GM21737 (cell line): ENCODE data around the gene GAGE12C.
"Not testable (repeated sequence)": the region's sequence is repeated elsewhere in the genome, so short reads cannot be mapped to it uniquely, and the experiment has no call there.

Experiments used
- ATAC-seq: cut with Tn5 transposase; IDR thresholded peaks from one replicate; pipeline ENCODE4 v1.9.1; 2021; ENCODE audit warnings: mild to moderate bottlenecking, moderate library complexity; ENCODE audit not compliant: unreplicated experiment

The GAGE12C gene

GRCh38 chrX:49531877-49532276, at the start of gene GAGE12C:
TSS of gene GAGE12C (plus strand) at chrX:49532177. CDS start at chrX:49533332, 1,155 bp downstream.
- ATAC-seq = not testable (repeated sequence)

- ATAC-seq = not testable (repeated sequence)
Observed at GRCh38 chrX:49541433-49541832, 9.5 kb downstream of the GAGE12C start, which contains the start of gene GAGE12D. TSS of gene GAGE12D (plus strand) at chrX:49541733. CDS start at chrX:49542888, 1,155 bp downstream.

- not testable (repeated sequence) for ATAC-seq
Observed at GRCh38 chrX:49550989-49551388, 19.0 kb downstream of the GAGE12C start, which contains the start of gene GAGE12E. TSS of gene GAGE12E (plus strand) at chrX:49551289. CDS start at chrX:49552444, 1,155 bp downstream.

GRCh38 chrX:49560542-49560941, 28.6 kb downstream of the GAGE12C start, which contains the start of gene GAGE12F:
TSS of gene GAGE12F (plus strand) at chrX:49560842. CDS start at chrX:49561997, 1,155 bp downstream.
- ATAC-seq = not testable (repeated sequence)

- not testable (repeated sequence) for ATAC-seq
Observed at GRCh38 chrX:49568728-49569127, 36.8 kb downstream of the GAGE12C start.

- ATAC-seq = not testable (repeated sequence)
Observed at GRCh38 chrX:49569152-49569551, 37.2 kb downstream of the GAGE12C start.

- ATAC-seq = not testable (repeated sequence)
Observed at GRCh38 chrX:49570100-49570499, 38.1 kb downstream of the GAGE12C start, which contains the start of gene GAGE12G. TSS of gene GAGE12G (plus strand) at chrX:49570400. CDS start at chrX:49571555, 1,155 bp downstream.

- ATAC-seq = not testable (repeated sequence)
Observed at GRCh38 chrX:49579649-49580048, 47.7 kb downstream of the GAGE12C start, which contains the start of gene GAGE12H. TSS of gene GAGE12H (plus strand) at chrX:49579949. CDS start at chrX:49581104, 1,155 bp downstream.
